ENCODE results near the gene DPH2. TPM values are rescaled to one million over a fixed set of nuclear protein-coding genes. Genes with fewer than 3 reads are reported as not detected.

DPH2 gene
- total RNA-seq, 1 donor from 2014 or later = 15.0 TPM

DNA sequence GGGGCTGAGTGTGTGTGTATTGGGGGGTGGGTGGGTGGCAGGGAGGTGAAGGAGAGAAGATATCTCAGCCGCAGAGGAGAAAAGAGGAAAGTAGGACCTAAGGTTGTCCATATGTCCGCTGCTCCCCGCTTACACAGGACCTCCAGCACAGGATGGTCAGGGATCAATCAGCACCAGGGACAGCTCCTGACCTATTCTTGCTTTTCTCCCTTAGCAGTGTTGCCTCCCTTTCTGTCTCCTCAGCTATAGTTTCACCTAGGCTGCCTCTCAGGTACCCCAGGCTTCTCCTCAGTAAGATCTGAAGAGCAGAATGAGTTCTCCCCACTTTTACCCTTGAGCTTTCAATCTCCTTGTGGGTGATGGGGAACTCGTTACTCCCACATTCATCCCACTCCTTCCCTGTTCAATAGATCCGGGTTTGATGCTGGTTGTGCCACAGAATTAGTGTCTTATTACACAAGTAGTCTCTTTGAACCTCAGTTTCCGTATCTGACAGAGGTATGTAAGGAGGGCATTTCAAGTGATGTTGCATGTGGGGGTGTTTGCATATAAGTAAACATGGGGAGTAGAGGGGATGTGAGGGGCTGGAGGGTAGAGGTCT is 1.4 kb upstream of the DPH2 start:
- DNase-seq (ENCODE audit: low read depth in 2 of 2) = peak in 1 of 2 donors; percentile 57

DNA sequence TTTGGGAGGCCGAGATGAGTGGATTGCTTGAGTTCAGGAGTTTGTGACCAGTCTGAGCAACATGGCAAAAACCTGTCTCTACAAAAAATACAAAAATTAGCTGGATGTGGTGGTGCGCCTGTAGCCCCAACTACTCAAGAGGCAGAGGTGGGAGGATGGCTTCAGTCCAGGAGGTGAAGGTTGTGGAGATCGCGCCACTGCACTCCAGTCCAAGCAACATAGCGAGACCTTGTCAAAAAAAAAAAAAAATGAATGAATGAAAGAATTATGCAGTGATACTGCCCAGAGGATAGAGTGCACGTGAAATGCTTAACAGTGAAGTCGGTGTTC is 429 bp upstream of the DPH2 start:
- no peak for DNase-seq (ENCODE audit: low read depth in 2 of 2)

DNA sequence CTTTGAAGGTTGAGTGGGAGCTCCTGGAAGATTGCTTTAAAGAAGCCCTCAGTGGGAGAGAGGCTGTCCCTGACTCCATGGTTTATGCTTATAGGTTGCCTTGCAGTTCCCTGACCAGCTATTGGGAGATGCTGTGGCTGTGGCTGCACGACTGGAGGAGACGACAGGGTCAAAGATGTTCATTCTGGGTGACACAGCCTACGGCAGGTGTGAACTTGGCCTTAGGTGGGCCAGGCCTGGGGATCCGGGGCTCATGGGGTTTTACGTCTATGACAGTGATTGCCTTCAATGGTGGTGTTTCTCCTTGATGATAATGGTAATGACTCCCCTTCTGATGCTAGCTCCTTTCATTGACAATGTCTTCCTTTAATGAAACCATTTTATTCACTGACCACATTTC is 692 bp downstream of the DPH2 start:
- DNase-seq (ENCODE audit: low read depth in 2 of 2) = no peak

DNA sequence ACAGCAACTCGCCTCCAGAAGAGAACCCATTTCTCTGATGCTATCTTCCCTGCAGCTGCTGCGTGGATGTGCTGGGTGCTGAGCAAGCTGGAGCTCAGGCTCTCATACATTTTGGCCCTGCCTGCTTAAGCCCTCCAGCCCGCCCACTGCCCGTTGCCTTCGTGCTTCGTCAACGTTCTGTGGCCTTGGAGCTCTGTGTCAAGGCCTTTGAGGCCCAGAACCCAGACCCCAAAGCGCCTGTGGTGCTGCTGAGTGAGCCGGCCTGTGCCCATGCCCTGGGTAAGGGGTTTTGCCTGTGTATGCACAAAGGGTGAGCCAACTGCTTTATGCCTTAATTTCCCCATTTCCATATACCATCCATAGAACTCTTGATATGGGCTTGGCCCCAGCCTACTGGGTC is 1.1 kb downstream of the DPH2 start:
- DNase-seq (ENCODE audit: low read depth in 2 of 2) = no peak

DNA sequence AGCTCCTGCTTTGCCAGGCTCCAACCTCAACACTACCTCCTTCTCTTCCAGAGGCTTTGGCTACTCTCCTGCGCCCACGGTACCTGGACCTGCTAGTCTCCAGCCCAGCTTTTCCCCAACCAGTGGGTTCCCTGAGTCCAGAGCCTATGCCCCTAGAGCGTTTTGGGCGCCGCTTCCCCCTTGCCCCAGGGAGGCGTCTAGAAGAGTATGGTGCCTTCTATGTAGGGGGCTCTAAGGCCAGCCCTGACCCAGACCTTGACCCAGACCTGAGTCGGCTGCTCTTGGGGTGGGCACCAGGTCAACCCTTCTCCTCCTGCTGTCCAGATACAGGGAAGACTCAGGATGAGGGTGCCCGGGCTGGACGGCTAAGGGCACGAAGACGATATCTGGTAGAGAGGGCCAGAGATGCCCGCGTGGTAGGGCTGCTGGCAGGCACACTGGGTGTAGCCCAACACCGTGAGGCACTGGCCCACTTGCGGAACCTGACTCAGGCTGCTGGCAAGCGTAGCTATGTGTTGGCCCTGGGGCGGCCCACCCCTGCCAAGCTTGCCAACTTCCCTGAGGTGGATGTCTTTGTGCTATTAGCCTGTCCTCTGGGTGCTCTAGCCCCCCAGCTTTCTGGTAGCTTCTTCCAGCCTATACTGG is 1.6 kb downstream of the DPH2 start:
- no peak for DNase-seq (ENCODE audit: low read depth in 2 of 2)

DNA sequence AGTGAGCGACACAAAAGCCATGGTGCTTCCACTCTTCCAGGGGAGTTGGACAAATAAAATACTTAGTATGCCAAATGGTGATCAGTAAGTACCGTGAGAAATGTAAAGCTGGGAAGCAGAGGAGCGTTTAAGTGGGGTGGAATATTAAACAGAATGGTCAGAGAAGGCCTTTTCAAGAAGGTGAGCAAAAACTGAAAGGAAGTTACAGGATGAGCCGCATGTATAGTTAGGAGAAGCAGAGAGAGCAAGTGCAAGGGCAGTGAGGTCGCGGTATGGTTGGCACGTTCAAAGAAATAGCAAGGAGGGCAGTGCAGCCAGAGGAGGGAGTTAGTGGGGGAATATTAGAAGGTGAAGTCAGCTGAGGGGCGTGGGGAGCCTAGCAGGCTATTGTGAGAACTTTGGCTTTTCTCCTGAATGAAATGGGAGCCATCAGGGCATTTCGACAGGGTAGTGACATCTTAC is 4.2 kb downstream of the DPH2 start:
- DNase-seq (ENCODE audit: low read depth in 2 of 2) = no peak

DNA sequence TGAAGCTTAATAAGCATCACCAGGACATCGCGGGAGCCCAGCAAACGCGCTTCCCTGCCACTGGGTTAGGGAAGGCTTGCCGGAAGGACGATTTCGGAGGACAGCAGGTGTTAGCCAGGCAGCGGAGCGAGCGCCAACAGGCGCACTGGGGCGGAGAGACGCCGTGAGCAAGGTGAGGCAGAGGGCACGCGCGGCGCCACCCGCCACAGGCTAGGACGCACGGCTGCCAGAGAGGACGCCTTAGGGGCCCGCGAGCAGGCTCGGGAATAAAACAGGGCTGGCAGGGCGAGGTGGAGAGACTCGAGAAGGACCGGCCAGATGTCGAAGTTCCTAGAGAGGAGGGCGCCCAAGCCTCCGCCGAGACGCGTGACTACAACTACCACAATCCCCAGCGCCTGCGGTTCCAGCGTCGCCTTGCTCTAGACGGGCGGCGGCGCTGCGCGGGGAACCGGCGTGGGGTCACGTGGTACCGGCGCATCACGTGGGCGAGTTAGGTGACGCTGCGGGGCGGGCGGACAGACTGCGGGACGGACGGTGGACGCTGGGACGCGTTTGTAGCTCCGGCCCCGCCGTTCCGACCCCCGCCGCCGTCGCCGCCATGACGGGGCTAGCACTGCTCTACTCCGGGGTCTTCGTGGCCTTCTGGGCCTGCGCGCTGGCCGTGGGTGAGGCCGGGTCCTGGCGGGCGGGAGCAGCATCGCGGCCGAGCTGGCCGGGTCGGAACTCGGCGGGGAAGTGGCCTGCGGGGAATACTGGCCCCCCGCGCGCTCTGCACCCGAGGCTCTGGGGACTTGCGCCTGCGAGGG is 4.8 kb downstream of the DPH2 start, which contains the start of gene ATP6V0B:
ATP6V0B (plus strand) TSS at position 518 of the 806 bp plus-strand sequence; CDS start at position 599, 81 bp downstream.
- DNase-seq (ENCODE audit: low read depth in 2 of 2) = peak; percentile 78 to 94

DNA sequence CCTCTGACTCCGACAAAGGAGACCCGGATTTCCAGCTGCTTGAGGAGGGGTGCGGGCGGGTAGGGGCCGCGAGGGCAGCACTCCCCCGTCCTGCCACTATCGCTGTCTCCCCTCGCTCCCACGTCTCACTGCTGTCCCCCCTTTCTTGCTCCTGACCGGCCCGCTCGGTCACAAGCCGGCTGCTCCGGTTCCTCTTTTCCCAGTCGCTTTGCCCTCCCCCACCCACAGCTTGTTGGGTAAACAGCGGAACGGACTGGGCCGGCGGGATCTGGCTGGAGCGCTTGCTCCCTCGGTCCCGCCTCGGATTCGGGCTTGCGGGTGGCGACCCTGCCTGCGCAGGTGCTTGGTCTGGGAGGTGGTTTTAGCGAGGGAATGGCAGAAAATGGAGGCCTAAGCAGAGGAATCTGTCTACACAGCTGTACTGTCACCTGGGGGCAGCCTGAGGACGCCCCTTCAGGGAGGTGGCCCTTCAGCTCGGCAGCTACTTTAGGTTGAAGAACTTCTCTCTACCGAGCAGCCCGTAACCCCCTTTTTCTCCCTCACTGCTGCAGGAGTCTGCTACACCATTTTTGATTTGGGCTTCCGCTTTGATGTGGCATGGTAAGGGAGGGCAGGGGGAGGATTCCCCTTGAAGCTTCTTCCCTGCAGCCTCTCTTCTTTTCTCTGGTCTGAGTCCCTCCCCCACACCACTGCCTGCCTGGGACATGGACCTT is 5.6 kb downstream of the DPH2 start:
- DNase-seq (ENCODE audit: low read depth in 2 of 2) = peak in 1 of 2 donors; percentile 33

DNA sequence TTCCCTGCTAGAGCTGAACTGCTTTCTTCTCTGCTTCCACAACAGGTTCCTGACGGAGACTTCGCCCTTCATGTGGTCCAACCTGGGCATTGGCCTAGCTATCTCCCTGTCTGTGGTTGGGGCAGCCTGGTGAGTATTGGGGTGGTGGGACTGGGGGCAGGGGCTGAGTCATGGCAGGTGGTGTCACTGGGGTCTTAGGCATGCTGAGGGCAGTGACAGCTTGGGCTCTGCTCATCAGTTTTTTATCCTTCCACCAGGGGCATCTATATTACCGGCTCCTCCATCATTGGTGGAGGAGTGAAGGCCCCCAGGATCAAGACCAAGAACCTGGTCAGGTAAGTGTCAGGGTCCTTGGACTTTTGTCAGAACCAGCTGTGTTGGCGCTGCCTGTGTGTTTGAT is 6.2 kb downstream of the DPH2 start:
- DNase-seq (ENCODE audit: low read depth in 2 of 2) = no peak

DNA sequence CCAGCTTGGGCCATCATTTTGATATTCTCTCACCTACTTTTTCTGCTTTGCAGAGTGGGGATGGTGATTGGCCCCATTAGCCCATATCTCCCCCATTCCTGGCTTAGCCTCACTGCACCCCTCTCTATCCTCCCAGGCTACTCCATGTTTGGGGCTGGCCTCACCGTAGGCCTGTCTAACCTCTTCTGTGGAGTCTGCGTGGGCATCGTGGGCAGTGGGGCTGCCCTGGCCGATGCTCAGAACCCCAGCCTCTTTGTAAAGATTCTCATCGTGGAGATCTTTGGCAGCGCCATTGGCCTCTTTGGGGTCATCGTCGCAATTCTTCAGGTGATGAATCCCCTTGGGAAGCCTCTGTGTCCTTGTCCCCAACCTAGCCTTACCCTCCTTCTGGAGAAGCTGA is 7.1 kb downstream of the DPH2 start:
- DNase-seq (ENCODE audit: low read depth in 2 of 2) = no peak

DNA sequence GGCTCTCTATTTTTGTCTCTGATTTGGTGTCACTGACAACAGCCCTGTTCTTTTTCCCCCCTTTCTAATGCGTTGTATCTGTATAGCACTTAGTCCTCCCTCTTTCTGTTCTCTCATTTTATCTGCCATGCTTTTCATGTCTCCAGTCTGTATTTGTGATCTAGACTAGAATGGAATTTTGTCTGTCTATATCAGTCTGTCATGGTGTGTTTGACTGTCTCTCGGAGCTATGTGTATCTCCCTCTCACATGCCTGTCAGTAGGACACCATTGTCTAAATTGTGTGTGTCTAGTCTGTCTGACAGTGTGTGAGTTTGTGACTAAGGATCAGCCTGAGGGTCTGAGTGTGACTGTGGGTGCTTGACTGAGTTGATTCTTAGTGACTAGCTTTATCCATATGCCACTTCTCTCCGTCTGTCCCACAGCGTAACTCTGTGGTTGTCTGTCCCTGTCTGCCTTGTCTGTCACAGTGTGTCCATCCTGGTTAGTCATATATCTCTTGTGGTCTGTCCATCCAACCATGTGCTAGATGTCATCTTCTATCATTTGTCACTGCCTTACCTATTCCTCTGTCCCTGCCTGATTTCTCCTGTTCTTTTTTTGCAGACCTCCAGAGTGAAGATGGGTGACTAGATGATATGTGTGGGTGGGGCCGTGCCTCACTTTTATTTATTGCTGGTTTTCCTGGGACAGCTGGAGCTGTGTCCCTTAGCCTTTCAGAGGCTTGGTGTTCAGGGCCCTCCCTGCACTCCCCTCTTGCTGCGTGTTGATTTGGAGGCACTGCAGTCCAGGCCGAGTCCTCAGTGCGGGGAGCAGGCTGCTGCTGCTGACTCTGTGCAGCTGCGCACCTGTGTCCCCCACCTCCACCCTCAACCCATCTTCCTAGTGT is 7.8 kb downstream of the DPH2 start:
- DNase-seq (ENCODE audit: low read depth in 2 of 2) = no peak

DNA sequence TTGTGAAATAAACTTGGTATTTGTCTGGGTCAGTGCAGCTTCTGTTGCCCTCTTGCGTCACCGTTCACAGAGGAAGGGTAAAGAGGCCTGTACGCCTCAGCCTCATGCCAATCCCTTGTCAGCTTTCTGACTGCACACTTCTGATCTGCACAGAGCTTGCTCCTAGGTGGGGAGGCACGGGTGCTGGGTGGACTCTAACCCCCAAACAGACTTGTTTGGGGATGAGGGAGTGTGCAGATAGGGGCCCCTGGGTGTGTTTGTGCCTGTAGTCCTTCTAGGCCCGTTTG is 8.4 kb downstream of the DPH2 start:
- no peak for DNase-seq (ENCODE audit: low read depth in 2 of 2)

DNA sequence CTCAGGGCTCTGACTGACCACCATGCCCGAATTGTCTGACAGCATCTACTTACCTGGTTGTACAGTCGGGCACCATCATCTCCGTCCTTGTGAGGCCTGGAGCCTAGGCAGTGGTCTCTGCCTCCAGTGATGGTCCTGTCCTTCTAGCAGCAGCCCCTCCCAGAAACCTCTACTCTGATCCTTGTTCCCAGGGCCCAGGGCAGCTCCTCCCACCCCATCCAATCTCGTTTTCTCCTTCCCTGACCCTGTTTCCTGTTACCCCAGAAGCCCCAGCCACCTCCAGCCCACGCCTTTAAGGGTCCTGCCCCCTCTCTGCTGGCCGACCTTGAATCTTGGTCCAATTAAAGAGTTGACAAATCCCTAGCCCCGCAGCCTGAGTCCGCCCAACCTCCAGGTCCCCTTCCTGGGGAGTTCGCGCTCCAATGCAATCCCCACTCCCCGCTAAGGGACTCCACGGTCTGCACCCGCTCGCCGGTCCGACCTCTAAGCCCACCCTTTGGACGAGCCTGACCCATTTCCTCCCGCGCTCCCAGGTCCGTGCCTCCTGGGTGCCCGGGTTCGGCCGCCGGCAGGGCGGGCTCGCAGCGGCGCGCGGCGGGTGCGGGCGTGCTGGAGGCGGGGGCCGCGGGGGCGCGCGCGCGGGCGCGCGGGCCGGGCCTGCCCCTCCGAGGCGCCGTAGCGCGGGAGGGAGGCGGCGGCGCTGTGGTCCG is 8.9 kb downstream of the DPH2 start, which contains the start of gene B4GALT2:
B4GALT2 (plus strand) TSS at position 660 of the 710 bp plus-strand sequence. CDS start 1,951 bp downstream, outside the sequence.
- peak in 1 of 2 donors; percentile 46 for DNase-seq (ENCODE audit: low read depth in 2 of 2)

DNA sequence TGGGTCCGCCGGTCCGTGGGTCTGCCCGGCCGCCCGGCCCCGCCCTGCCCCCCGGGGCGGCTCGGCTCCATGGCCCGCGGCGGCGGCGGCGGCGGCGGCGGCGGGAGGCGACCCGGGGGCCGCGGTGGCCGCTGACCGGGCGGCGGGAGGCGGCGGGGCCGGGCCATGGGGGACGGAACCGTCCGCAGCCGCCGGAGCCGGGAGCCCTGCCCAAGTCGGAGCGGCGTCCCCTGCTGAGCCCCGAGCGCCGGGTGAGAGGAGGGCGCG is 9.4 kb downstream of the DPH2 start:
- no peak for DNase-seq (ENCODE audit: low read depth in 2 of 2)

DNA sequence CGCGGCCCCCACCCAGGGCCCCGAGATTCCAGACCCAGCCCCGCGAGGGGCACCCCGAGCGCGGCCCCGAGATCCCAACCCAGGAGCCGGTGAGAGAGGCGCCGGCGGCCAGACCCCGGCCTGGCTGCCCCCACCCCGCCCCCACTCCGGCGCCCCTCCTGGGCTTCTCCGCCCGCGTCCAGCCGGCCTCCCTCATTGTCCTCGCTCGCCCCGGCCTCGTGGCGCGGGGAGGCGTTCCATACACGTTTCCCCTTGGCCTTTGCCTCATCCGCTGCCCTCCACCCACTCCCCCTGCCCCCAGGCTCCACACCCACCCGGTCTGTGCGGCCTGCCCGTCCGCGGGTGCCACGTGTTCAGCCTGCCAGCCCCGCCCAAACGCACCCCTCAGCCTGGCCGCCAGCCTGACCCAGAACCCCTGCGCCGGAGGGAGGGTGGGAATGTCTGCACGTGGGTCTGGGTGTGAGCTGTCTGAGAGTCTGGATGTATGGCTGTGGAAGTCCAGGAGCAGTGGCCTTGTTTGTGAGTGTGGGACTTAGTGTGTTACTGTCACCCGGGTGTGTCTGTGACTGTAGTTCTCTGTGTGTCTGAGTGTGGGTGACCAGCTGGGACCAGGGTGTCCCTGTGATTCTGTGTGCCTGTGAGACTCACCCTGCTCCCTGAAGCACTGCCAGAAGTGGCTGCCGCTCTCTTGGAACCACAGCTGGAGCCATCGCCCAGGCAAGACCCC is 9.9 kb downstream of the DPH2 start:
- peak in 1 of 2 donors; percentile 66 for DNase-seq (ENCODE audit: low read depth in 2 of 2)

DNA sequence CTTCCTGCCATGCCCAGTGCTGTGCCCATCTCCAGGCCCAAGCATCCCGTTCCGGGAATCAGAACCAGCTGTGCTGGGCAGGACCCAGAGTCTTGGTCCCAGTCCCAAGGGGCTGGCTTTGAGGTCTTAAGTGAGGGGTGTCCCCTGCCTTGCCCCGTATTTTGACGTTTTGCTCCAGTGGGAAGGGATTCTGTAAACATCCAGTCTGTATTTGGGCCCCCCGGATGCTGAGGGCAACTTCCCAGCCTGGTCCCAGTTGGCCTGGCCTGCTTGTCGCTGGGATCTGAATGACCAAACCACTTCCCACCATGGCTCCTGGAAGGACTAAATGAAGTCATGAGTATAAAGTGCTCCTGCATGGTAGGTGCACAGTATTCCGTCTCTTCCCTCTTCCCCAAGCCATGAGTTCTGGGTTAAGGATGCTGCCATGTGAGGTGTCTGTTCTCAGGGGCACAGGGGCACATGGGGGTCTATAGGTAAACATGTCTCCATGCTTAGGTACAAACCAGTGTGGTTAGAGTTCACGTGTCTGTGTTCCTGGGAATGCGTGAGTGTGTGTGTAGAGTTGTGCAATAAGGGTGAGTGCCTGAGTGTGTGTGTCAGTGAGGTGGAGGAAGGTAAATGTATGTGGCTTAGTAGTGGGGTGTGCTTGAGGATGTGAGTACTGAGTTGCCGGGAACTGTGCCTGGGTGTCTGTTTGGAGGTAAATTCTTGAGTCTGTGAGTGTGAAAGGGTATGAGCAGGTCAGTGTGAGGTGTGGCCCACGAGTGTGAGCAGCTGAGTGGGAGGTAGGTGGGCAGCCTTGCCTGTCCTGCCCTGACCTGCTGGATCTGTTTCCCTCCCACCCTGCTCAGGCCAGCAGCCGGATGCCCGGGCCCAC is 10.7 kb downstream of the DPH2 start:
- no peak for DNase-seq (ENCODE audit: low read depth in 2 of 2)

DNA sequence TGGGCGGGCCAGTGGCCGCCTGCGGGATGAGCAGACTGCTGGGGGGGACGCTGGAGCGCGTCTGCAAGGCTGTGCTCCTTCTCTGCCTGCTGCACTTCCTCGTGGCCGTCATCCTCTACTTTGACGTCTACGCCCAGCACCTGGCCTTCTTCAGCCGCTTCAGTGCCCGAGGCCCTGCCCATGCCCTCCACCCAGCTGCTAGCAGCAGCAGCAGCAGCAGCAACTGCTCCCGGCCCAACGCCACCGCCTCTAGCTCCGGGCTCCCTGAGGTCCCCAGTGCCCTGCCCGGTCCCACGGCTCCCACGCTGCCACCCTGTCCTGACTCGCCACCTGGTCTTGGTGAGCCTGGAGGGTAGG is 11.3 kb downstream of the DPH2 start:
- no peak for DNase-seq (ENCODE audit: low read depth in 2 of 2)

DNA sequence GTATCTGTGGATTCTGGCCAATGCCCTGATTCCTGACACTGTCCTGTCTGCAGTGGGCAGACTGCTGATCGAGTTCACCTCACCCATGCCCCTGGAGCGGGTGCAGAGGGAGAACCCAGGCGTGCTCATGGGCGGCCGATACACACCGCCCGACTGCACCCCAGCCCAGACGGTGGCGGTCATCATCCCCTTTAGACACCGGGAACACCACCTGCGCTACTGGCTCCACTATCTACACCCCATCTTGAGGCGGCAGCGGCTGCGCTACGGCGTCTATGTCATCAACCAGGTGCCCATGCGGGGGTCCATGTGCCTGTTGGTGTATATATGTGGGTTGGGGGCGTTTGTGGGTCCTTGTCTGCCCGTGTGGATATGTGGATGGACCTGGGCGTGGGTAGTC is 11.8 kb downstream of the DPH2 start:
- no peak for DNase-seq (ENCODE audit: low read depth in 2 of 2)

DNA sequence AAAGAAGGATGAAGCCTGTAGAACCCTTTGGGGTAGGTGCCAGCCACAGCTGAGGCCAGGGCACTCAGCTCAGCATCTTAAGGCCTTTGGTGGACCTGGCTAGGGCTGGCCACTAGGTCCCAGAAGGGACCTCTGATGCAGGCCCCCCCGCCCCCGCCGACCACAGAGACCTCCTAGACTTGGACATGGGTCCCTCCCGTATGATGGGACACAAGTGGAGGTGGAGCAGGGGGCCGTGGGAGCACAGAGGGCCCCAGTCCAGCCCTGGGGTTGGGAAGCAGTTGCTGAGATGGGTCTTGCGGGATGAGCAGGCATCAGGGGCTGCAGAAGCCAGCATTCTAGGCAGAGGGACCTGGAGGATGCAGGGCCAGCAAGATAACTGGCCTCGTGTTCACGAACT is 12.4 kb downstream of the DPH2 start:
- DNase-seq (ENCODE audit: low read depth in 2 of 2) = no peak

All from dermis microvascular lymphatic vessel endothelial cell (primary cell).